A673 (cell line): ENCODE data around the gene ACE. TPM values are rescaled to one million over a fixed set of nuclear protein-coding genes. Genes with fewer than 3 reads are reported as not detected.

Source experiments
- BruUV-seq: library from RNA; stranded (reverse); fragments of 400-500 nt; replicated peaks from 2 replicates; lab custom pipeline; 2021; lab: Mats Ljungman, UMichigan
- CTCF ChIA-PET: fragments of 300-600 bp; sonication (Branson Sonifier 250); formaldehyde crosslinking; loops from one replicate; lab custom pipeline; 2022; ENCODE audit warnings: antibody characterized with exemption; lab: Charles Lee
- POLR2A ChIA-PET: fragments of 300-600 bp; sonication (Branson Sonifier 250); formaldehyde crosslinking; loops from one replicate; lab custom pipeline; 2022; ENCODE audit warnings: antibody characterized with exemption; ENCODE audit not compliant: low non-redundant PET; lab: Charles Lee
- DNase-seq: peaks from one replicate; pipeline ENCODE4 v3.0.0-alpha.2; 2015; ENCODE audit warnings: low spot score
- H3K27ac ChIP-seq: fragments of 200-600 bp; sonication (generic); 2 replicates; pipeline ENCODE4 v1.5.1; 2016; ENCODE audit warnings: mixed run types, low read depth, mild to moderate bottlenecking, mixed read lengths, antibody characterized with exemption, low read length; ENCODE audit not compliant: poor library complexity, severe bottlenecking
- H3K27me3 ChIP-seq: fragments of 200-600 bp; sonication (generic); replicated peaks from 2 replicates; pipeline ENCODE4 v1.6.1; 2017; ENCODE audit warnings: mixed run types, low read depth, mild to moderate bottlenecking, mixed read lengths, antibody characterized with exemption, low read length; ENCODE audit not compliant: insufficient read depth, poor library complexity
- H3K36me3 ChIP-seq: fragments of 200-600 bp; sonication (generic); 2 replicates; pipeline ENCODE4 v1.6.1; 2016; ENCODE audit warnings: mixed run types, mild to moderate bottlenecking, mixed read lengths, antibody characterized with exemption, low read length; ENCODE audit not compliant: insufficient read depth, poor library complexity, severe bottlenecking
- H3K4me1 ChIP-seq: fragments of 200-600 bp; sonication (generic); 2 replicates; pipeline ENCODE4 v1.6.1; 2017; ENCODE audit warnings: mixed run types, mild to moderate bottlenecking, mixed read lengths, antibody characterized with exemption, low read length; ENCODE audit not compliant: insufficient read depth, poor library complexity, severe bottlenecking
- H3K4me3 ChIP-seq: fragments of 200-600 bp; sonication (generic); 2 replicates; pipeline ENCODE4 v1.5.1; 2016; ENCODE audit warnings: low read depth, mixed run types, mild to moderate bottlenecking, mixed read lengths, low read length; ENCODE audit not compliant: poor library complexity, severe bottlenecking
- H3K9me3 ChIP-seq: fragments of 200-600 bp; sonication (generic); 2 replicates; pipeline ENCODE4 v1.6.1; 2016; ENCODE audit warnings: mixed run types, low read depth, mild to moderate bottlenecking, mixed read lengths, antibody characterized with exemption, low read length; ENCODE audit not compliant: poor library complexity, severe bottlenecking
- CTCF ChIP-seq: fragments of 300-800, 200-600 bp; sonication (generic); conservative IDR thresholded peaks from 2 replicates; pipeline ENCODE4 v1.5.1; 2017; ENCODE audit warnings: low read depth, mild to moderate bottlenecking, antibody characterized with exemption, low read length, moderate library complexity, mixed read lengths
- EZH2 ChIP-seq: fragments of 200-600 bp; sonication (generic); IDR thresholded peaks from 2 replicates; pipeline ENCODE4 v1.6.1; 2017; ENCODE audit warnings: borderline replicate concordance, low read depth, mild to moderate bottlenecking, mixed read lengths, antibody characterized with exemption, low read length; ENCODE audit not compliant: poor library complexity, severe bottlenecking
- intact Hi-C: fragments of 100-400 bp; cut with micrococcal nuclease; formaldehyde crosslinking; loops from one replicate; pipeline ENCODE4 v1.10.0; 2022; ENCODE audit not compliant: unreplicated experiment
- total RNA-seq: library from RNA; stranded (reverse); gene quantifications from 2 replicates; pipeline ENCODE4 v1.2.3, GENCODE V29; 2021

Gene ACE
- total RNA-seq, 1 experiment from 2014 or later: 2.1 TPM

GRCh38 chr17:63483038-63483437 lies 6.2 kb downstream of the ACE start:
- BruUV-seq: no TSS peak
- POLR2A ChIA-PET: no interaction called here
- peaks cover 16% of the 10 kb centered on the region for H3K4me1 ChIP-seq
- H3K27ac ChIP-seq: no peak overlapping the region
- no peak overlapping the region for H3K4me3 ChIP-seq
- no peaks in the 10 kb centered on the region for H3K27me3 ChIP-seq
- intact Hi-C loops: no loop called here
- no peaks in the 10 kb centered on the region for H3K36me3 ChIP-seq
- DNase-seq: no peak
- H3K9me3 ChIP-seq: no peaks in the 10 kb centered on the region
- no peak for TF ChIP-seq EZH2
- TF ChIP-seq CTCF: no peak
- CTCF ChIA-PET: no interaction called here

GRCh38 chr17:63483655-63484575 lies 7.1 kb downstream of the ACE start:
- no peaks in the 10 kb centered on the region for H3K36me3 ChIP-seq
- H3K27ac ChIP-seq: no peak overlapping the region
- CTCF ChIA-PET: no interaction called here
- POLR2A ChIA-PET: no interaction called here
- H3K4me3 ChIP-seq: no peak overlapping the region
- H3K27me3 ChIP-seq: no peaks in the 10 kb centered on the region
- no peak for DNase-seq
- TF ChIP-seq EZH2 (no peak), CTCF (no peak)
- peaks cover 9% of the 10 kb centered on the region for H3K4me1 ChIP-seq
- no TSS peak for BruUV-seq
- intact Hi-C loops: no loop called here
- H3K9me3 ChIP-seq: no peaks in the 10 kb centered on the region

- Histone ChIP-seq H3K9me3 (no peaks in the 10 kb centered on the region), H3K4me1 (no peaks in the 10 kb centered on the region), H3K4me3 (no peak overlapping the region), H3K27me3 (no peaks in the 10 kb centered on the region), H3K36me3 (no peaks in the 10 kb centered on the region), H3K27ac (no peak overlapping the region)
- TF ChIP-seq EZH2: no peak
- no peak for TF ChIP-seq CTCF
- no peak for DNase-seq
- ChIA-PET CTCF (no interaction called here), POLR2A (no interaction called here)
- intact Hi-C loops: no loop called here
- no TSS peak for BruUV-seq
Observed at GRCh38 chr17:63486317-63487013, 9.6 kb downstream of the ACE start.
